ENCODE results near the gene VRK3.

The VRK3 gene

GRCh38 chr19:49929611-49930482 is 95.3 kb downstream of the VRK3 start:
- peak; percentile 94 for DNase-seq

GRCh38 chr19:49929121-49929610 is 96.0 kb downstream of the VRK3 start, which contains the start of the genes ATF5 and NUP62:
ATF5 (plus strand) TSS chr19:49929205; CDS start chr19:49930851, 1,646 bp downstream.
NUP62 (minus strand) TSS chr19:49929504; CDS start chr19:49909807, 19,697 bp downstream.
- peak; percentile 92 for DNase-seq

- no peak for DNase-seq
These were observed 97.5 kb downstream of the VRK3 start for GRCh38 chr19:49927526-49928264.

GRCh38 chr19:49926515-49926914 is 98.7 kb downstream of the VRK3 start:
- no peak for DNase-seq

Measured in midbrain (tissue), 1 donor.